ENCODE data around the gene SNAPC3.
"Not testable (repeated sequence)": the region's sequence is repeated elsewhere in the genome, so short reads cannot be mapped to it uniquely, and the experiment has no call there.

SNAPC3 gene

GRCh38 chr9:15423231-15423985 is 732 bp downstream of the SNAPC3 start:
- no peak for DNase-seq

GRCh38 chr9:15426019-15426418 is 3.3 kb downstream of the SNAPC3 start:
- no peak for DNase-seq

GRCh38 chr9:15427702-15428101 is 5.0 kb downstream of the SNAPC3 start:
- DNase-seq, result not testable (repeated sequence)

GRCh38 chr9:15430920-15431844 is 8.5 kb downstream of the SNAPC3 start:
- DNase-seq, result no peak

GRCh38 chr9:15433191-15433590 is 10.5 kb downstream of the SNAPC3 start:
- DNase-seq, result no peak

GRCh38 chr9:15433661-15434060 is 11.0 kb downstream of the SNAPC3 start:
- DNase-seq, result no peak

GRCh38 chr9:15438891-15439290 is 16.2 kb downstream of the SNAPC3 start:
- DNase-seq, result no peak

GRCh38 chr9:15441841-15442240 is 19.2 kb downstream of the SNAPC3 start:
- DNase-seq, result not testable (repeated sequence)

GRCh38 chr9:15442264-15442663 is 19.6 kb downstream of the SNAPC3 start:
- DNase-seq, result not testable (repeated sequence)

GRCh38 chr9:15444141-15444540 is 21.5 kb downstream of the SNAPC3 start:
- DNase-seq, result no peak

GRCh38 chr9:15453956-15454355 is 31.3 kb downstream of the SNAPC3 start:
- DNase-seq, result no peak

GRCh38 chr9:15461056-15461455 is 38.4 kb downstream of the SNAPC3 start:
- no peak for DNase-seq

GRCh38 chr9:15461601-15462000 is 38.9 kb downstream of the SNAPC3 start:
- no peak for DNase-seq

GRCh38 chr9:15468145-15468544 is 45.5 kb downstream of the SNAPC3 start:
- no peak for DNase-seq

- no peak for DNase-seq
Measured at GRCh38 chr9:15469406-15469805, 46.7 kb downstream of the SNAPC3 start.

- DNase-seq, result no peak
Measured at GRCh38 chr9:15469862-15470261, 47.2 kb downstream of the SNAPC3 start.

GRCh38 chr9:15475923-15476536 is 53.4 kb downstream of the SNAPC3 start:
- DNase-seq, result no peak

GRCh38 chr9:15480028-15480427 is 57.4 kb downstream of the SNAPC3 start:
- no peak for DNase-seq

GRCh38 chr9:15482146-15482545 is 59.5 kb downstream of the SNAPC3 start:
- no peak for DNase-seq

- no peak for DNase-seq
Measured at GRCh38 chr9:15484802-15485201, 62.1 kb downstream of the SNAPC3 start.

GRCh38 chr9:15485836-15486666 is 63.4 kb downstream of the SNAPC3 start:
- no peak for DNase-seq

GRCh38 chr9:15491950-15492349 is 69.3 kb downstream of the SNAPC3 start:
- no peak for DNase-seq

All from NCI-H1048 (cell line).